ENCODE data around the gene GCHFR. TPM values are rescaled to one million over a fixed set of nuclear protein-coding genes. Genes with fewer than 3 reads are reported as not detected.

Gene GCHFR
- total and polyA plus RNA-seq, 8 donors = 4.9 to 21.4 (median 8.7) TPM

DNA sequence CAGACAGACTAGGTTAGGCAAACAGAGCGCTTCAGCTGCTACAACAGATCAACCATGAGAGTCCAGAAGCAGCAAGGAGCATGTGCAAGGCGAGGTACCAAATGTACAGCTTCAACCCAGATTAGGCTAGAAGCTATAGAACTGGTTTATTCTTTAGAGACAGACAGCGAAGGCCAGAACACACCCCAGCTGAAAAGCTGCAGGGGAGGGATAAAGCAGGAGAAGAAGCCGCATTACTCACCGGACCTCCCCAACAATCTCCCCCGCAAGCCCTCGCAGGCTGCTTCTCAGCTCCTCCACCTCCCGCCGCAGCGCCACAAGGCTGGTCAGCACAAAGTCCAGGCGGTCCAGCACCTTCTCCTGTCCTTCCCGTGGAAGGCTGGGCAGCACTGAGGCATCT is 12.1 kb upstream of the GCHFR start:
- peaks cover 0 to 9% (median 5%) of the 10 kb centered on the region in 3 donors for H3K36me3 ChIP-seq
- DNase-seq = peak in 1 of 6 donors; percentile 40

DNA sequence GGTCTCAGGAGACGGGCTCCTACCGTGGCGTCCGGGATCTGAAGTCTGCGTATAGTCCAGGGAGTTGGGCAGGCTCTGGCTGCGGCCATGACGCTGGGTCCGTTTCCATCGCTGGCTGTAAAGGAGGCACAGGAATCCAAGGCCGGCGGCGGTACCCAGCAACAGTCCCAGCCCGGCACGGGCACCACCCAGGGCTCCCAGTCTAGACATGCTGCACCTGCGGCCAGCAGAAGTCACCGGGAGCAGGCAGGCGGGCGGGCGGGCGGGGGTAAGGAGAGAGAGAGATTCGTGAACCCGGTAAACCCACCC is 9.3 kb upstream of the GCHFR start:
- no peaks in the 10 kb centered on the region for H3K9me3 ChIP-seq
- FAIRE-seq (no peak), ATAC-seq (peak; percentile 35 to 72 (median 63)), DNase-seq (peak in 4 of 6 donors; percentile 31 to 84 (median 57))
- H3K4me1 ChIP-seq = peaks cover 0 to 6% (median 3%) of the 10 kb centered on the region in 3 donors
- H3K4me3 ChIP-seq = peak overlapping the region; percentile 69 to 92 (median 78)
- H3K27ac ChIP-seq = peak overlapping the region; percentile 62 to 83 (median 78)
- TF ChIP-seq, protein P1, sequence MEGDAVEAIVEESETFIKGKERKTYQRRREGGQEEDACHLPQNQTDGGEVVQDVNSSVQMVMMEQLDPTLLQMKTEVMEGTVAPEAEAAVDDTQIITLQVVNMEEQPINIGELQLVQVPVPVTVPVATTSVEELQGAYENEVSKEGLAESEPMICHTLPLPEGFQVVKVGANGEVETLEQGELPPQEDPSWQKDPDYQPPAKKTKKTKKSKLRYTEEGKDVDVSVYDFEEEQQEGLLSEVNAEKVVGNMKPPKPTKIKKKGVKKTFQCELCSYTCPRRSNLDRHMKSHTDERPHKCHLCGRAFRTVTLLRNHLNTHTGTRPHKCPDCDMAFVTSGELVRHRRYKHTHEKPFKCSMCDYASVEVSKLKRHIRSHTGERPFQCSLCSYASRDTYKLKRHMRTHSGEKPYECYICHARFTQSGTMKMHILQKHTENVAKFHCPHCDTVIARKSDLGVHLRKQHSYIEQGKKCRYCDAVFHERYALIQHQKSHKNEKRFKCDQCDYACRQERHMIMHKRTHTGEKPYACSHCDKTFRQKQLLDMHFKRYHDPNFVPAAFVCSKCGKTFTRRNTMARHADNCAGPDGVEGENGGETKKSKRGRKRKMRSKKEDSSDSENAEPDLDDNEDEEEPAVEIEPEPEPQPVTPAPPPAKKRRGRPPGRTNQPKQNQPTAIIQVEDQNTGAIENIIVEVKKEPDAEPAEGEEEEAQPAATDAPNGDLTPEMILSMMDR (IDR thresholded peaks at IDR 0.05) = no peak
- peaks cover 0 to 9% (median 5%) of the 10 kb centered on the region in 3 donors for H3K36me3 ChIP-seq
- intact Hi-C loops (cut with DNase I) = no loop called here
- no peaks in the 10 kb centered on the region for H3K27me3 ChIP-seq
- 0% methylated on average over 22 of the region's 22 CpGs for WGBS, 2 donors

More for the DNA sequence above, 12.1 kb upstream of the GCHFR start:
- intact Hi-C loops (cut with DNase I) = no loop called here
- no peak overlapping the region for H3K4me3 ChIP-seq
- H3K27me3 ChIP-seq = no peaks in the 10 kb centered on the region
- TF ChIP-seq, protein P1 (IDR thresholded peaks at IDR 0.05) = no peak
- H3K4me1 ChIP-seq = peaks cover 0 to 6% (median 3%) of the 10 kb centered on the region in 3 donors
- no peak for FAIRE-seq
- H3K9me3 ChIP-seq = no peaks in the 10 kb centered on the region
- WGBS, 2 donors = 95% methylated on average over 12 of the region's 12 CpGs
- H3K27ac ChIP-seq = no peak overlapping the region
- no peak for ATAC-seq

DNA sequence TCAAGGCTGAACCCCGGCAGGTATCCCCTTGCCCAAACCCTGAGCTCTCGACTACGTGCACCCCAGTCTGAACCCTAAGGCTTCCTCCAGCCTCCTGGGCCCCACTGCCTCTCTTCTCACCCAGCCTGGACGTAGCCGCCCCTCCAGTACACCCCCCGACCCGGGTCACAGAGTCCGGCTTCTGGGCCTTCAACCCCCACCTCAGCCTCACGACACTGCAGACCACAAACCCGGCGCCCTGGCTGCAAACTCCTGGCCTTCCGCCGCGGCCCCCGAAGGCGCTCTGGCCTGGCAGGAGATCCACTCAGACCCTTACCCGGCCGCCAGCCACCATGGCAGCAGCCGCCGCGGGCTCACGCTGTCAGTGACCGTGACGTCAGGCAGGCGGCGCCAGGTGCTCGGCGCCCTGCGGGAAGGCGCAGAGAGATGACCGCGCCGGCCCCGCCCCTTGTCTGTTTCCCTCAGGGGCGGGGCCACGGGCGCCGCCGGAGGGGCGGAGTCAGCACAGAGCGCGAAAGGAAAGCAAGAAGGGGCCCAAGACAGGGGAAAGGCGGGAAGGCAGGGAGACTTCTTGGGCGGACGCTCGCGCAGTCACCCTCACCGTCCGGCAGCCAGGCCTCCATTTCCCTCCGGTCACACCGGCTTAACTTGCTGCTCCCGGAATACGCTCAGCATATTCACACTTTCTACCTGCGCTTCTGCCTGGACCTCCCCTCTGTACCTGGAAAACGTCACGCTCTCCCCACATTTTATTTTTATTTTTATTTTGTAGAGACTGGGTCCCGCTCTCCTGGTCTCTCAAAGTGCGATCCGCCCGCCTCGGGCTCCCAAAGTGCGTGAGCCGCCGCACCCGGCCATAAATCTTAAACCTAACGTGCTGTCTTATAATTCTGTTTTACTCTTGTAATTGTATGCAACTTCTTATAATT is 8.7 kb upstream of the GCHFR start, which contains the start of gene RMDN3:
RMDN3 (minus strand) TSS at position 372 of the 929 bp plus-strand sequence. CDS start 471 bp downstream, outside the sequence.
- Histone ChIP-seq H3K9me3 (no peaks in the 10 kb centered on the region), H3K4me1 (peaks cover 0 to 6% (median 3%) of the 10 kb centered on the region in 3 donors), H3K36me3 (peaks cover 0 to 9% (median 5%) of the 10 kb centered on the region in 3 donors), H3K4me3 (peak within 1 kb of the TSS; percentile 69 to 92 (median 78)), H3K27me3 (no peaks in the 10 kb centered on the region), H3K27ac (peak within 1 kb of the TSS; percentile 62 to 83 (median 78))
- TF ChIP-seq, protein P1 (IDR thresholded peaks at IDR 0.05) = no peak
- FAIRE-seq (no peak), DNase-seq (peak; percentile 88 to 98 (median 95)), ATAC-seq (peak; percentile 99 to 100 (median 99))
- 0 to 1% methylated on average over 63 to 66 of the region's 66 CpGs for WGBS, 2 donors
- intact Hi-C loops (cut with DNase I) = no loop called here

DNA sequence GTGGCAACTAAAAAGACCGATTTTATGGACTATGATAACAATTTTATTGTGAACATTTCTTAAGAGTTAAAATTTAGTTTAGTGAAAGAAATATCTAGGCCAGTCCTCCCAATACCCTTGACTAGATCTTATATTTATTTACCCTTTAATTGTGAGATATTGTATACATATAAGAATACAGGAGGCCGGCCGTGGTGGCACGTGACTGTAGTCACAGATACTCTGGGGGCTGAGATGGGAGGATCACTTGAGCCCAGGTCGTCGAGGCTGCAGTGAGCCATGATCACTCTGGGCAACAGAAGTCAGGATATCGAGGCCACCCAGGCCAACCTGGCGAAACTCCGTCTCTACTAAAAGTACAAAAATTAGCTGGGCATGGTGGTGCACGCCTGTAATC is 8.1 kb upstream of the GCHFR start:
- FAIRE-seq (no peak), DNase-seq (peak in 1 of 6 donors; percentile 50), ATAC-seq (no peak)
- H3K4me1 ChIP-seq = peaks cover 0 to 6% (median 3%) of the 10 kb centered on the region in 3 donors
- intact Hi-C loops (cut with DNase I) = no loop called here
- H3K27me3 ChIP-seq = no peaks in the 10 kb centered on the region
- H3K36me3 ChIP-seq = peaks cover 0 to 5% (median 3%) of the 10 kb centered on the region in 3 donors
- H3K4me3 ChIP-seq = peak overlapping the region; percentile 69 to 92 (median 78)
- no peaks in the 10 kb centered on the region for H3K9me3 ChIP-seq
- TF ChIP-seq, protein P1 (IDR thresholded peaks at IDR 0.05) = no peak
- 56 to 60% methylated on average over 10 of the region's 10 CpGs for WGBS, 2 donors
- H3K27ac ChIP-seq = peak overlapping the region in 3 of 4 donors; percentile 62 to 78 (median 77)
